HEK293 (cell line): Measurements from ENCODE around the gene CAMTA2.

Experiments used
- CTCF ChIP-seq: fragments of 450-650 bp; formaldehyde crosslinking; IDR thresholded peaks from 2 replicates; pipeline ENCODE4 v1.5.1; 2016; ENCODE audit warnings: missing biosample characterization, missing genetic modification characterization
- EGR2 ChIP-seq: fragments of 450-650 bp; formaldehyde crosslinking; IDR thresholded peaks from 2 replicates; pipeline ENCODE4 v1.5.1; 2016; ENCODE audit warnings: low read depth, missing biosample characterization, missing genetic modification characterization
- OVOL3 ChIP-seq: fragments of 450-650 bp; formaldehyde crosslinking; IDR thresholded peaks from 2 replicates; pipeline ENCODE4 v1.5.1; 2016; ENCODE audit warnings: missing biosample characterization, missing genetic modification characterization
- SALL2 ChIP-seq: fragments of 450-650 bp; formaldehyde crosslinking; IDR thresholded peaks from 2 replicates; pipeline ENCODE4 v1.5.0; 2017; ENCODE audit warnings: missing biosample characterization, mild to moderate bottlenecking, missing genetic modification characterization, borderline replicate concordance
- SCRT1 ChIP-seq: fragments of 450-650 bp; formaldehyde crosslinking; IDR thresholded peaks from 2 replicates; pipeline ENCODE4 v1.5.1; 2016; ENCODE audit warnings: missing biosample characterization, missing genetic modification characterization, borderline replicate concordance
- SETDB1 ChIP-seq: IDR thresholded peaks from one replicate; pipeline ENCODE4 v1.6.1; 2017; ENCODE audit warnings: mild to moderate bottlenecking, low read length, moderate library complexity, mixed read lengths; ENCODE audit not compliant: insufficient read length
- SP2 ChIP-seq: fragments of 450-650 bp; formaldehyde crosslinking; IDR thresholded peaks from 2 replicates; pipeline ENCODE4 v1.5.1; 2016; ENCODE audit warnings: missing biosample characterization, missing genetic modification characterization
- YY2 ChIP-seq: fragments of 450-650 bp; formaldehyde crosslinking; IDR thresholded peaks from 2 replicates; pipeline ENCODE4 v1.5.1; 2016; ENCODE audit warnings: missing biosample characterization, missing genetic modification characterization
- ZNF133 ChIP-seq: fragments of 450-650 bp; formaldehyde crosslinking; IDR thresholded peaks from 2 replicates; pipeline ENCODE4 v1.5.1; 2016; ENCODE audit warnings: missing biosample characterization, missing genetic modification characterization
- ZNF138 ChIP-seq: fragments of 450-650 bp; formaldehyde crosslinking; IDR thresholded peaks from 2 replicates; pipeline ENCODE4 v1.5.1; 2016; ENCODE audit warnings: missing biosample characterization, missing genetic modification characterization, borderline replicate concordance
- ZNF140 ChIP-seq: fragments of 450-650 bp; formaldehyde crosslinking; IDR thresholded peaks from 2 replicates; pipeline ENCODE4 v1.5.1; 2016; ENCODE audit warnings: missing biosample characterization, missing genetic modification characterization
- ZNF202 ChIP-seq: fragments of 450-650 bp; formaldehyde crosslinking; IDR thresholded peaks from 2 replicates; pipeline ENCODE4 v1.5.1; 2016; ENCODE audit warnings: missing biosample characterization, missing genetic modification characterization, borderline replicate concordance
- ZNF223 ChIP-seq: fragments of 450-650 bp; formaldehyde crosslinking; IDR thresholded peaks from 2 replicates; pipeline ENCODE4 v1.5.1; 2016; ENCODE audit warnings: missing biosample characterization, missing genetic modification characterization
- ZNF23 ChIP-seq: fragments of 450-650 bp; formaldehyde crosslinking; IDR thresholded peaks from 2 replicates; pipeline ENCODE4 v1.5.1; 2016; ENCODE audit warnings: missing biosample characterization, missing genetic modification characterization, borderline replicate concordance
- ZNF239 ChIP-seq: fragments of 450-650 bp; formaldehyde crosslinking; IDR thresholded peaks from 2 replicates; pipeline ENCODE4 v1.5.1; 2016; ENCODE audit warnings: missing biosample characterization, missing genetic modification characterization
- ZNF26 ChIP-seq: fragments of 450-650 bp; formaldehyde crosslinking; IDR thresholded peaks from 2 replicates; pipeline ENCODE4 v1.5.1; 2016; ENCODE audit warnings: missing biosample characterization, missing genetic modification characterization
- ZNF280C ChIP-seq: fragments of 450-650 bp; formaldehyde crosslinking; IDR thresholded peaks from 2 replicates; pipeline ENCODE4 v1.5.1; 2016; ENCODE audit warnings: missing biosample characterization, missing genetic modification characterization
- ZNF292 ChIP-seq: fragments of 450-650 bp; formaldehyde crosslinking; IDR thresholded peaks from 2 replicates; pipeline ENCODE4 v1.5.1; 2016; ENCODE audit warnings: low read depth, missing biosample characterization, missing genetic modification characterization, borderline replicate concordance
- ZNF341 ChIP-seq: fragments of 450-650 bp; formaldehyde crosslinking; IDR thresholded peaks from 2 replicates; pipeline ENCODE4; 2016; ENCODE audit warnings: low read depth, missing biosample characterization, missing genetic modification characterization
- ZNF391 ChIP-seq: fragments of 450-650 bp; formaldehyde crosslinking; IDR thresholded peaks from 2 replicates; pipeline ENCODE4 v1.5.1; 2016; ENCODE audit warnings: low read depth, missing biosample characterization, missing genetic modification characterization, borderline replicate concordance
- ZNF433 ChIP-seq: fragments of 450-650 bp; formaldehyde crosslinking; IDR thresholded peaks from 2 replicates; pipeline ENCODE4 v1.5.1; 2016; ENCODE audit warnings: missing biosample characterization, missing genetic modification characterization, low read depth
- ZNF473 ChIP-seq: fragments of 450-650 bp; formaldehyde crosslinking; IDR thresholded peaks from 2 replicates; pipeline ENCODE4 v1.5.1; 2017; ENCODE audit warnings: missing biosample characterization, missing genetic modification characterization
- ZNF610 ChIP-seq: fragments of 450-650 bp; formaldehyde crosslinking; IDR thresholded peaks from 2 replicates; pipeline ENCODE4 v1.5.1; 2016; ENCODE audit warnings: missing biosample characterization, missing genetic modification characterization, borderline replicate concordance
- ZSCAN23 ChIP-seq: fragments of 450-650 bp; formaldehyde crosslinking; IDR thresholded peaks from 2 replicates; pipeline ENCODE4 v1.5.1; 2016; ENCODE audit warnings: missing biosample characterization, missing genetic modification characterization
- TF ChIP-seq, protein P1 (sequence below): fragments of 450-650 bp; formaldehyde crosslinking; IDR thresholded peaks from 2 replicates; pipeline ENCODE4 v1.5.1; 2016; ENCODE audit warnings: missing biosample characterization, missing genetic modification characterization
- TF ChIP-seq, protein P2 (sequence below): fragments of 450-650 bp; formaldehyde crosslinking; IDR thresholded peaks from 2 replicates; pipeline ENCODE4 v1.5.1; 2016; ENCODE audit warnings: missing biosample characterization, missing genetic modification characterization
- TF ChIP-seq, protein P3 (sequence below): fragments of 450-650 bp; formaldehyde crosslinking; IDR thresholded peaks from 2 replicates; pipeline ENCODE4 v1.5.1; 2017; ENCODE audit warnings: missing biosample characterization, missing genetic modification characterization

CAMTA2 gene

DNA sequence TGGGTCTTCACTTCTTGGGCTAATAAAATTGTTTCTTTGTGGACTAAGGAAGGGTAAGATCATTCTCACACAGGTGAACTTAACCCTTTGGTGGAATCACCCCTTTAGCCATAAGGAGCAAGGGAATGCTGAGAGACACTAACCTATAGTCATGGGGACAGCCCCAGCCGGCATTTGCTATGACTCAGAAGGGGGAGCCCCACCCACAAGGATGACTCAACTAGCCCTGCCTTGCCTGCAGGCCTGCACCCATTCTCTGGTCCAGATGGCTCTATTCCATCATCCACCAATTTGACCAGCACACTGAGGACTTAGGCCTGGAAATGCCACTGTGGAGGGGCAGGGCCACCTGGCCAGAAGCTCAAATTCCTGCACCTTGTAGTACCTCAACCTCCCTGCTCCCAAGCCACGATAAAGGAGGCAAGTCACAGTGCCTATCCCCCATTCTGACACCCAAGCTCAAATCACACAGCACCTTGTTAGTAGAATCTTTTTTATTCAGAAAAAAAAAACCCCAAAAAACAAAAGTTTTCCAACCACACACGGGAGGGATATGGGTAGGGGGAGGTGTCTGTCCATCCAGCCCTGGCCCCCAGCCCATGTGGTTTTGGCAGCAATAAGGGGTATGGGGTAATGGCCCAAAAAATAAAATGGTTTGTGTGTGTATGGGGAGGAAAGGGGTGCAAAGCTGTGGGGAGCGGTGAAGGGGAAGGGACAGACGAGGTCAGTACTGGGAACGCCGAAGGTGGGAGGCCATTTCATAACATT, 42.1 kb downstream of the CAMTA2 start (continued):
- TF ChIP-seq CTCF (tag by site-specific recombination) (no peak), EGR2 (tag by site-specific recombination) (no peak), ZNF138 (no peak), ZNF140 (tag by site-specific recombination) (no peak), SP2 (tag by site-specific recombination) (peak; percentile 35; the same call in 1 of the 2 replicates), SALL2 (tag by site-specific recombination) (no peak), ZSCAN23 (tag by site-specific recombination) (no peak), ZNF23 (tag by site-specific recombination) (no peak), ZNF26 (tag by site-specific recombination) (no peak), ZNF391 (tag by site-specific recombination) (no peak), YY2 (tag by site-specific recombination) (0 out of 2 replicates have a peak, but pooled peaks have one; percentile 24), ZNF239 (tag by site-specific recombination) (no peak), ZNF292 (tag by site-specific recombination) (no peak), ZNF473 (tag by site-specific recombination) (no peak), OVOL3 (tag by site-specific recombination) (no peak), ZNF223 (tag by site-specific recombination) (peak; percentile 84; the same call in 1 of the 2 replicates), ZNF133 (tag by site-specific recombination) (no peak), ZNF202 (tag by site-specific recombination) (no peak), ZNF341 (tag by site-specific recombination) (no peak), SETDB1 (no peak), ZNF433 (no peak), ZNF610 (tag by site-specific recombination) (no peak), SCRT1 (no peak), ZNF280C (tag by site-specific recombination) (no peak)
- TF ChIP-seq, protein P1, sequence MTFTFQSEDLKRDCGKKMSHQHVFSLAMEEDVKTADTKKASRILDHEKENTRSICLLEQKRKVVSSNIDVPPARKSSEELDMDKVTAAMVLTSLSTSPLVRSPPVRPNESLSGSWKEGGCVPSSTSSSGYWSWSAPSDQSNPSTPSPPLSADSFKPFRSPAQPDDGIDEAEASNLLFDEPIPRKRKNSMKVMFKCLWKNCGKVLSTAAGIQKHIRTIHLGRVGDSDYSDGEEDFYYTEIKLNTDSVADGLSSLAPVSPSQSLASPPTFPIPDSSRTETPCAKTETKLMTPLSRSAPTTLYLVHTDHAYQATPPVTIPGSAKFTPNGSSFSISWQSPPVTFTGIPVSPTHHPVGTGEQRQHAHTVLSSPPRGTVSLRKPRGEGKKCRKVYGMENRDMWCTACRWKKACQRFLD, result no peak
- TF ChIP-seq, protein P2, sequence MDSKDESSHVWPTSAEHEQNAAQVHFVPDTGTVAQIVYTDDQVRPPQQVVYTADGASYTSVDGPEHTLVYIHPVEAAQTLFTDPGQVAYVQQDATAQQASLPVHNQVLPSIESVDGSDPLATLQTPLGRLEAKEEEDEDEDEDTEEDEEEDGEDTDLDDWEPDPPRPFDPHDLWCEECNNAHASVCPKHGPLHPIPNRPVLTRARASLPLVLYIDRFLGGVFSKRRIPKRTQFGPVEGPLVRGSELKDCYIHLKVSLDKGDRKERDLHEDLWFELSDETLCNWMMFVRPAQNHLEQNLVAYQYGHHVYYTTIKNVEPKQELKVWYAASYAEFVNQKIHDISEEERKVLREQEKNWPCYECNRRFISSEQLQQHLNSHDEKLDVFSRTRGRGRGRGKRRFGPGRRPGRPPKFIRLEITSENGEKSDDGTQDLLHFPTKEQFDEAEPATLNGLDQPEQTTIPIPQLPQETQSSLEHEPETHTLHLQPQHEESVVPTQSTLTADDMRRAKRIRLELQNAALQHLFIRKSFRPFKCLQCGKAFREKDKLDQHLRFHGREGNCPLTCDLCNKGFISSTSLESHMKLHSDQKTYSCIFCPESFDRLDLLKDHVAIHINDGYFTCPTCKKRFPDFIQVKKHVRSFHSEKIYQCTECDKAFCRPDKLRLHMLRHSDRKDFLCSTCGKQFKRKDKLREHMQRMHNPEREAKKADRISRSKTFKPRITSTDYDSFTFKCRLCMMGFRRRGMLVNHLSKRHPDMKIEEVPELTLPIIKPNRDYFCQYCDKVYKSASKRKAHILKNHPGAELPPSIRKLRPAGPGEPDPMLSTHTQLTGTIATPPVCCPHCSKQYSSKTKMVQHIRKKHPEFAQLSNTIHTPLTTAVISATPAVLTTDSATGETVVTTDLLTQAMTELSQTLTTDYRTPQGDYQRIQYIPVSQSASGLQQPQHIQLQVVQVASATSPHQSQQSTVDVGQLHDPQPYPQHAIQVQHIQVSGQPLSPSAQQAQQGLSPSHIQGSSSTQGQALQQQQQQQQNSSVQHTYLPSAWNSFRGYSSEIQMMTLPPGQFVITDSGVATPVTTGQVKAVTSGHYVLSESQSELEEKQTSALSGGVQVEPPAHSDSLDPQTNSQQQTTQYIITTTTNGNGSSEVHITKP (tag by site-specific recombination), result peak; percentile 64
- TF ChIP-seq, protein P3, sequence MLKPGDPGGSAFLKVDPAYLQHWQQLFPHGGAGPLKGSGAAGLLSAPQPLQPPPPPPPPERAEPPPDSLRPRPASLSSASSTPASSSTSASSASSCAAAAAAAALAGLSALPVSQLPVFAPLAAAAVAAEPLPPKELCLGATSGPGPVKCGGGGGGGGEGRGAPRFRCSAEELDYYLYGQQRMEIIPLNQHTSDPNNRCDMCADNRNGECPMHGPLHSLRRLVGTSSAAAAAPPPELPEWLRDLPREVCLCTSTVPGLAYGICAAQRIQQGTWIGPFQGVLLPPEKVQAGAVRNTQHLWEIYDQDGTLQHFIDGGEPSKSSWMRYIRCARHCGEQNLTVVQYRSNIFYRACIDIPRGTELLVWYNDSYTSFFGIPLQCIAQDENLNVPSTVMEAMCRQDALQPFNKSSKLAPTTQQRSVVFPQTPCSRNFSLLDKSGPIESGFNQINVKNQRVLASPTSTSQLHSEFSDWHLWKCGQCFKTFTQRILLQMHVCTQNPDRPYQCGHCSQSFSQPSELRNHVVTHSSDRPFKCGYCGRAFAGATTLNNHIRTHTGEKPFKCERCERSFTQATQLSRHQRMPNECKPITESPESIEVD (tag by site-specific recombination), result no peak
